Mammary epithelial cell (primary cell): Measurements from ENCODE around the gene RNF220.

Source experiments
- CTCF ChIP-seq, 2 donors: IDR thresholded peaks in 1 of 2; conservative IDR thresholded peaks in 1 of 2; 2 replicates each; pipeline ENCODE4 v1.5.1; 2011 to 2012; ENCODE audit warnings: inconsistent platforms in 2 of 2, low read length in 2 of 2, mild to moderate bottlenecking in 2 of 2, control low read depth in 1 of 2, low read depth in 1 of 2; ENCODE audit not compliant: insufficient read depth in 1 of 2; ENCODE audit errors: extremely low read depth in 1 of 2
- EZH2 ChIP-seq: IDR thresholded peaks from 2 replicates; pipeline ENCODE4 v1.6.1; 2012; ENCODE audit warnings: low read length, inconsistent platforms, borderline replicate concordance

DNA sequence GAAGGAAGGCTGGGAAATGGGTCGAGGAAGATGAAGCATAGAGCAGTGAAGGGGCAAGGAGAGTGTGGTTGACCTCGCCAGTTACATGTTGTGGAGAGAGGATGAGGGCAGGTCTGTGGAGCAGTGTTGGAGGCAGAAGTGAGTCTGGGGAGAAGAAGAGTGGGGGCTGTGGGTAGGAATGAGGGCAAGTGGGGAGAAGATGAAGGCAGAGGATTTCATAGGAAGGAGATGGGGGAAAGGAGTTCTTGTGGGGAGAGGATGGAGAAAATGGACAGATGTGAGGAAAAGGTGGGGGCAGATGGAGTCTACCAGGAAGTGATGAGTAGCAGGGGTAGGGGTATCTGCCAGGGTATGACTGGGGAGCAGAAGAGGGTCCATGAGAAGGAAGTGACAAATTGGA, 273.1 kb downstream of the RNF220 start:
- TF ChIP-seq CTCF (conservative IDR thresholded peaks at IDR 0.05 in 1 of 2, IDR thresholded peaks at IDR 0.05 in 1 of 2; ENCODE audit: extremely low read depth in 1 of 2, insufficient read depth in 1 of 2, low read depth in 1 of 2, low read length in 2 of 2) (no peak), EZH2 (no peak)
